Nephron (organoid): ENCODE results near the gene LGR6.

Experiments
- H3K27ac Mint-ChIP-seq, 3 experiments: 2 replicates each; pipeline ENCODE4 v1.8.0; 2020; ENCODE audit warnings: mixed read lengths in 3 of 3, mild to moderate bottlenecking in 2 of 3, moderate library complexity in 1 of 3
- H3K27me3 Mint-ChIP-seq: 2 replicates; pipeline ENCODE4 v1.8.0; 2021; ENCODE audit warnings: low read depth, mild to moderate bottlenecking, moderate library complexity, mixed read lengths
- H3K36me3 Mint-ChIP-seq: 2 replicates; pipeline ENCODE4 v1.8.0; 2020; ENCODE audit warnings: low read depth, mixed read lengths
- H3K4me1 Mint-ChIP-seq: 2 replicates; pipeline ENCODE4 v1.8.0; 2020; ENCODE audit warnings: mixed read lengths
- H3K4me3 Mint-ChIP-seq, 3 experiments: 2 replicates each; pipeline ENCODE4 v1.8.0; 2020; ENCODE audit warnings: mild to moderate bottlenecking in 3 of 3, mixed read lengths in 3 of 3, moderate library complexity in 2 of 3
- H3K9me3 Mint-ChIP-seq: 2 replicates; pipeline ENCODE4 v1.8.0; 2020; ENCODE audit warnings: mixed read lengths
- CTCF ChIP-seq, 3 experiments: fragments of 200-600 bp; sonication (generic); IDR thresholded peaks; one replicate each; pipeline ENCODE4 v1.5.0; 2021; ENCODE audit warnings: antibody characterized with exemption in 3 of 3; ENCODE audit not compliant: unreplicated experiment in 3 of 3

The LGR6 gene

GRCh38 chr1:202152399-202152798 is 41.2 kb upstream of the LGR6 start:
- Mint-ChIP-seq H3K27me3 (no peaks in the 10 kb centered on the region), H3K4me1 (peaks cover 18% of the 10 kb centered on the region), H3K36me3 (no peaks in the 10 kb centered on the region), H3K4me3 (no peak overlapping the region), H3K27ac (no peak overlapping the region), H3K9me3 (no peaks in the 10 kb centered on the region)
- no peak for TF ChIP-seq CTCF (IDR thresholded peaks at IDR 0.05; ENCODE audit: unreplicated experiment in 3 of 3)

GRCh38 chr1:202153284-202153683 is 40.3 kb upstream of the LGR6 start:
- TF ChIP-seq CTCF (IDR thresholded peaks at IDR 0.05; ENCODE audit: unreplicated experiment in 3 of 3), result no peak
- no peaks in the 10 kb centered on the region for H3K36me3 Mint-ChIP-seq
- peak overlapping the region in 1 of 3 experiments; percentile 16 for H3K27ac Mint-ChIP-seq

GRCh38 chr1:202154148-202154765 is 39.3 kb upstream of the LGR6 start:
- TF ChIP-seq CTCF (IDR thresholded peaks at IDR 0.05; ENCODE audit: unreplicated experiment in 3 of 3), result no peak
- Mint-ChIP-seq H3K9me3 (no peaks in the 10 kb centered on the region), H3K4me3 (no peak overlapping the region), H3K36me3 (no peaks in the 10 kb centered on the region), H3K4me1 (peaks cover 24% of the 10 kb centered on the region), H3K27me3 (no peaks in the 10 kb centered on the region), H3K27ac (peak overlapping the region; percentile 50 to 74 (median 54))

More at GRCh38 chr1:202153284-202153683, 40.3 kb upstream of the LGR6 start:
- no peaks in the 10 kb centered on the region for H3K9me3 Mint-ChIP-seq
- peaks cover 18% of the 10 kb centered on the region for H3K4me1 Mint-ChIP-seq
- no peak overlapping the region for H3K4me3 Mint-ChIP-seq
- H3K27me3 Mint-ChIP-seq, result no peaks in the 10 kb centered on the region

GRCh38 chr1:202154766-202155477 is 38.7 kb upstream of the LGR6 start:
- Mint-ChIP-seq H3K27me3 (no peaks in the 10 kb centered on the region), H3K4me1 (peaks cover 29% of the 10 kb centered on the region), H3K9me3 (no peaks in the 10 kb centered on the region), H3K4me3 (no peak overlapping the region), H3K36me3 (no peaks in the 10 kb centered on the region), H3K27ac (peak overlapping the region; percentile 50 to 74 (median 54))
- TF ChIP-seq CTCF (IDR thresholded peaks at IDR 0.05; ENCODE audit: unreplicated experiment in 3 of 3), result peak; percentile 46 to 58 (median 58)

- H3K36me3 Mint-ChIP-seq, result no peaks in the 10 kb centered on the region
- peaks cover 29% of the 10 kb centered on the region for H3K4me1 Mint-ChIP-seq
- no peaks in the 10 kb centered on the region for H3K27me3 Mint-ChIP-seq
- H3K4me3 Mint-ChIP-seq, result no peak overlapping the region
- H3K27ac Mint-ChIP-seq, result peak overlapping the region in 2 of 3 experiments; percentile 50 to 54
- TF ChIP-seq CTCF (IDR thresholded peaks at IDR 0.05; ENCODE audit: unreplicated experiment in 3 of 3), result no peak
- H3K9me3 Mint-ChIP-seq, result no peaks in the 10 kb centered on the region
Measured at GRCh38 chr1:202155478-202156021, 38.0 kb upstream of the LGR6 start.
